ENCODE data around the gene OPRL1. TPM values are rescaled to one million over a fixed set of nuclear protein-coding genes. Genes with fewer than 3 reads are reported as not detected.
"Not testable (repeated sequence)": the region's sequence is repeated elsewhere in the genome, so short reads cannot be mapped to it uniquely, and the experiment has no call there.

Gene OPRL1
- total RNA-seq, 4 donors from 2014 or later, result 0.14 to 0.32 TPM; not detected in 2

DNA sequence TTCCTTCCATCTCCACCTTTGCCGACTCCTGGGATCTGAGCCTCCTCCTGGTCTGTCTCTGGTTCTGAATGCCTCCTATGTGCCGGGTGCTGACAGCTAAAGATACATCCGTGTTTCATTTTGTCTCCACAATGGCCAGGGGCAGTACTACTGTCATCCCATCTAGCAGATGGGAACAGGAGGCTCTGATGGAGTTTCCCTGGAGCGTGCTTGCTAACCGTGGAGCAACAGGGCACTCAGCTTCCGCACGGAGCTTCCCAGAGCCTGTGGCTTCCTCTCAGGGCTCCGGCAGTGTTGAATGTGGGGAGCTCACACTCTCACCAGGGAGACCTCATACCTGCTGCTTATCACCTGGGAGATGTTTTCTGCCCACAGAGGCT is 39.4 kb downstream of the OPRL1 start:
- in situ Hi-C loops (cut with MboI; ENCODE audit: low pct_ligation_motif_present in 1 of 4, low pct_unique_long_range_greater_than_20kb in 1 of 4, low sequenced_read_pairs in 3 of 4) (no loop called here), intact Hi-C loops (cut with DNase I; ENCODE audit: low total_unique reads) (no loop called here)
- Histone ChIP-seq H3K27me3 (peaks cover 29% of the 10 kb centered on the region), H3K4me3 (no peak overlapping the region), H3K9me3 (no peaks in the 10 kb centered on the region), H3K27ac (no peak overlapping the region), H3K36me3 (no peaks in the 10 kb centered on the region), H3K4me1 (peaks cover 0 to 5% (median 2%) of the 10 kb centered on the region in 4 donors)
- DNase-seq, result no peak
- TF ChIP-seq POLR2A (IDR thresholded peaks at IDR 0.05), result no peak
- no peak for TF ChIP-seq POLR2AphosphoS5 (IDR thresholded peaks at IDR 0.05)
- TF ChIP-seq EP300 (IDR thresholded peaks at IDR 0.05; ENCODE audit: low read depth), result no peak
- TF ChIP-seq, protein P1, sequence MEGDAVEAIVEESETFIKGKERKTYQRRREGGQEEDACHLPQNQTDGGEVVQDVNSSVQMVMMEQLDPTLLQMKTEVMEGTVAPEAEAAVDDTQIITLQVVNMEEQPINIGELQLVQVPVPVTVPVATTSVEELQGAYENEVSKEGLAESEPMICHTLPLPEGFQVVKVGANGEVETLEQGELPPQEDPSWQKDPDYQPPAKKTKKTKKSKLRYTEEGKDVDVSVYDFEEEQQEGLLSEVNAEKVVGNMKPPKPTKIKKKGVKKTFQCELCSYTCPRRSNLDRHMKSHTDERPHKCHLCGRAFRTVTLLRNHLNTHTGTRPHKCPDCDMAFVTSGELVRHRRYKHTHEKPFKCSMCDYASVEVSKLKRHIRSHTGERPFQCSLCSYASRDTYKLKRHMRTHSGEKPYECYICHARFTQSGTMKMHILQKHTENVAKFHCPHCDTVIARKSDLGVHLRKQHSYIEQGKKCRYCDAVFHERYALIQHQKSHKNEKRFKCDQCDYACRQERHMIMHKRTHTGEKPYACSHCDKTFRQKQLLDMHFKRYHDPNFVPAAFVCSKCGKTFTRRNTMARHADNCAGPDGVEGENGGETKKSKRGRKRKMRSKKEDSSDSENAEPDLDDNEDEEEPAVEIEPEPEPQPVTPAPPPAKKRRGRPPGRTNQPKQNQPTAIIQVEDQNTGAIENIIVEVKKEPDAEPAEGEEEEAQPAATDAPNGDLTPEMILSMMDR (IDR thresholded peaks at IDR 0.05), result no peak
- 64% methylated on average over 6 of the region's 8 CpGs; no CpG with 5 or more reads in 1 of the 2 donors for WGBS, 2 donors (ENCODE audit: low coverage in 1 of 2)

DNA sequence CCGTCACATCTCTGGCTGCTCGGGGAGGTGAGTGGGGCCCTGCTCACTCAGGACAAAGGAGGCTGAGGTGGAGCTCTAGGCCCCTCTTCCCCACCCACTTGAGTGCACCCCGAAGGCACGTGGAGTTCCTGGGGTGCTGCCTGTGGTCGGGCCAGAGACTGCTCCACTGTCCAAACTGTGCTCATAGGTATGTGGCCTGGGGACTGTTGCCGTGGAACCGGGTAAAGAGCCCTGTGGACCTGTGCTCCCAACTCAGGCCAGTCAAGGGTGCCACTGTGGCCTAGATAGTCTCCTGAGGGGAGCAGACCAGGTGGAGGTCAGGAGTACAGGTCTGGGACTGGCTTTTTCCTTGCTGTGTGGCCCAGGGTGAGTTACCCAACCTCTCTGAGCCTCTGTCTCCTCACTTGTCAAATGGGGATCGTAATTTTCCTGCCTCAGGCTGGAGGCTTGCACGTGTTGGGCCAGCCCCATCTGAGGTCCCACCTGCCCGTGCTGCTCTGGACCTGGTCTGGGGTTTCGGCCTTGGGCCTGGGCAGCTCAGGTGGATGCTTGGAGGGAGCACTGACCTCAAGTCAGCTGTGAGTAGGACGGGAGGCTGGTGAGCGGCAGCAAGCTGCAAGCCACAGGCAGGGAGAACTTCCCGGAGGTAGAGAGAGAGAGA is 39.9 kb downstream of the OPRL1 start:
- H3K27me3 ChIP-seq, result peaks cover 33% of the 10 kb centered on the region
- H3K9me3 ChIP-seq, result no peaks in the 10 kb centered on the region
- intact Hi-C loops (cut with DNase I; ENCODE audit: low total_unique reads) (no loop called here), in situ Hi-C loops (cut with MboI; ENCODE audit: low pct_ligation_motif_present in 1 of 4, low pct_unique_long_range_greater_than_20kb in 1 of 4, low sequenced_read_pairs in 3 of 4) (no loop called here)
- TF ChIP-seq POLR2AphosphoS5 (IDR thresholded peaks at IDR 0.05) (no peak), POLR2A (IDR thresholded peaks at IDR 0.05) (no peak), EP300 (IDR thresholded peaks at IDR 0.05; ENCODE audit: low read depth) (no peak)
- TF ChIP-seq, protein P1 (IDR thresholded peaks at IDR 0.05), result no peak
- peak overlapping the region in 1 of 4 donors; percentile 24 for H3K4me3 ChIP-seq
- DNase-seq, result no peak
- peaks cover 0 to 5% (median 2%) of the 10 kb centered on the region in 4 donors for H3K4me1 ChIP-seq
- 64% methylated on average over 12 of the region's 14 CpGs; no CpG with 5 or more reads in 1 of the 2 donors for WGBS, 2 donors (ENCODE audit: low coverage in 1 of 2)
- no peak overlapping the region for H3K27ac ChIP-seq
- H3K36me3 ChIP-seq, result no peaks in the 10 kb centered on the region

GRCh38 chr20:64121586-64121985 is 41.7 kb downstream of the OPRL1 start:
- 77 to 82% methylated on average over 3 to 12 of the region's 12 CpGs for WGBS, 2 donors (ENCODE audit: low coverage in 1 of 2)
- Histone ChIP-seq H3K27me3 (peaks cover 36% of the 10 kb centered on the region), H3K4me1 (peaks cover 0 to 5% (median 2%) of the 10 kb centered on the region in 4 donors), H3K27ac (no peak overlapping the region), H3K4me3 (no peak overlapping the region), H3K9me3 (no peaks in the 10 kb centered on the region), H3K36me3 (no peaks in the 10 kb centered on the region)
- TF ChIP-seq EP300 (IDR thresholded peaks at IDR 0.05; ENCODE audit: low read depth) (no peak), POLR2A (IDR thresholded peaks at IDR 0.05) (no peak), POLR2AphosphoS5 (IDR thresholded peaks at IDR 0.05) (no peak)
- TF ChIP-seq, protein P1 (IDR thresholded peaks at IDR 0.05), result no peak
- in situ Hi-C loops (cut with MboI; ENCODE audit: low pct_ligation_motif_present in 1 of 4, low pct_unique_long_range_greater_than_20kb in 1 of 4, low sequenced_read_pairs in 3 of 4) (no loop called here), intact Hi-C loops (cut with DNase I; ENCODE audit: low total_unique reads) (no loop called here)
- DNase-seq, result no peak

- H3K36me3 ChIP-seq; intact Hi-C loops (cut with DNase I; ENCODE audit: low total_unique reads); DNase-seq; H3K9me3 ChIP-seq; in situ Hi-C loops (cut with MboI; ENCODE audit: low pct_ligation_motif_present in 1 of 4, low pct_unique_long_range_greater_than_20kb in 1 of 4, low sequenced_read_pairs in 3 of 4); H3K27ac ChIP-seq; H3K4me3 ChIP-seq; H3K4me1 ChIP-seq: not testable (repeated sequence)
- H3K27me3 ChIP-seq, result peaks cover 38% of the 10 kb centered on the region
- WGBS, 2 donors (ENCODE audit: low coverage in 1 of 2), result 79% methylated on average over 11 of the region's 11 CpGs
These were observed 43.0 kb downstream of the OPRL1 start for GRCh38 chr20:64122927-64123326.

DNA sequence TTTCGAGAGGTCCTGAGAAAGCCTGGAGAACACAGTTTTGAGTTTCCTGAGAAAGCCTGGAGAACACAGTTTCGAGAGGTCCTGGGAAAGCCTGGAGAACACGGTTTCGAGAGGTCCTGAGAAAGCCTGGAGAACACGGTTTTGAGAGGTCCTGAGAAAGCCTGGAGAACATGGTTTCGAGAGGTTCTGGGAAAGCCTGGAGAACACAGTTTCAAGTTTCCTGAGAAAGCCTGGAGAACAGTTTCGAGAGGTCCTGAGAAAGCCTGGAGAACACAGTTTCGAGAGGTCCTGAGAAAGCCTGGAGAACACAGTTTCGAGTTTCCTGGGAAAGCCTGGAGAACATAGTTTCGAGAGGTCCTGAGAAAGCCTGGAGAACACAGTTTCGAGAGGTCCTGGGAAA is 43.6 kb downstream of the OPRL1 start:
- H3K4me3 ChIP-seq; H3K4me1 ChIP-seq; in situ Hi-C loops (cut with MboI; ENCODE audit: low pct_ligation_motif_present in 1 of 4, low pct_unique_long_range_greater_than_20kb in 1 of 4, low sequenced_read_pairs in 3 of 4); DNase-seq; H3K27ac ChIP-seq; H3K9me3 ChIP-seq; H3K36me3 ChIP-seq; intact Hi-C loops (cut with DNase I; ENCODE audit: low total_unique reads): not testable (repeated sequence)
- 57 to 84% methylated on average over 6 to 11 of the region's 11 CpGs for WGBS, 2 donors (ENCODE audit: low coverage in 1 of 2)
- H3K27me3 ChIP-seq, result peaks cover 44% of the 10 kb centered on the region
